ENCODE data around the gene LHFPL6.

GRCh38 chr13:39631307-39631706, 28.3 kb upstream of the LHFPL6 start:
- TF ChIP-seq POLR2AphosphoS5 (IDR thresholded peaks at IDR 0.05) (no peak), CTCF (IDR thresholded peaks at IDR 0.05) (no peak), POLR2A (IDR thresholded peaks at IDR 0.05) (no peak)
